HG02642 (cell line): ENCODE measurements around the gene PITPNM1.
"Not testable (repeated sequence)": the region's sequence is repeated elsewhere in the genome, so short reads cannot be mapped to it uniquely, and the experiment has no call there.

ENCODE experiments used
- ATAC-seq: cut with Tn5 transposase; IDR thresholded peaks from one replicate; pipeline ENCODE4 v1.9.1; 2021; ENCODE audit warnings: mild to moderate bottlenecking; ENCODE audit not compliant: unreplicated experiment, poor library complexity

Gene PITPNM1

GRCh38 chr11:67468456-67468758 lies 36.8 kb downstream of the PITPNM1 start:
- ATAC-seq = no peak

DNA sequence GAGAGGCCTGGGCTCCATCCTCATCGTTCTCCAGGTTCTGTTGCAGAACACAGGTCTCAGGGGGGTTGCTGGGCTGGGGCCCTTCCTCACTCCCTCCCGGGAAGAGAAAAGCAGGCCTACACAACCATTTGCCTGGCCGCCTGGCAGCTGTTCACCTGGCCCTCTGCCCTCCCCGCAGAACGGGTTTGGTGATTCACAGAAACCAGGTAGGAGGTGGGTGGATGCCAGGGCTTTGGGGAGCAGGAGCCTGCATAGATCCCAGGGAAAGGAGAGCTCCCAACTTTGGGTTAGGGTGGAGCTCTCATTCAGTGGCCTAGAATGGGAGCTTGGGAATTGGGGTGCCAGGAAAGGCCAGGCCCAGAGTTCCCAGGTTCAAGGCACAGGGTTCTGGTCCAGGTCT lies 37.1 kb downstream of the PITPNM1 start:
- ATAC-seq = no peak

DNA sequence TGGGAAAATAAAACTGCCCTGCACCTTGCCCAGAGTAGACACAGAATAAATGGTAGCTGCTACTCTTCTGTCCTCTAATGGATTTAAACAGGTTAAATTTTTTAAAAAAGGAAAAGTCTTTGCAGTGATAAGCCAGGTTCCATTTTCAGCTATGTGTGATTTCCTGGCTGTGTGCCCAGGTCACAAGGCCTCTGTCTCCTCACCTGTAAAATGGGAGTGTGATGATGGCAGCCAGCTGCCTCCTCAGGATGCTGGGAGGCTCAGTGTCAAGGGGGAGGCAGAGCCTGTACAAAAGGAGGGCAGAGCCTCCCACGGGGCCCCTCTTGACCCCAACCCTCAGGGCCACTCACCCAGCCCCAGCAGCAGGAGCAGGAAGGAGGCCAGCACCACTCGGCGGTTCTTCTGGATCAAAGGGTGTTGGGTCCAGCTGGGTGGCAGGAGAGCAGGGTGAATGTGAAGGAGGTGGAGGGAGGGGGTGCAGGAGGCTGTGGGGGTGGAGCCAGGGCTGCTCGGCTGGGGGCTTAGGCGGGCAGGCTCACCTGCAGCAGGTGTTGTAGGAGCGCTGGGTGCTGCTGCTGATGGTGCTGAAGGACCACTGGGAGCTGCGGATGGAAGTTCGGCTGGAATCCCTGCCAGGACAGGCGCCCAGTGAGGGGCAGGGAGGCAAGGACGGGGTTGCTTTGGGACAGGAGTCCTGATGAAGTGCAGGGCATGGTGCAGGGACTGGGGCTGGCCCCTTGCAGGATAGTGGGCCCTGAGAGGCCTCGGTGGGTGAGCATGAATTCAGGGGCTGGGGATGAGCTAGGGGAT lies 38.0 kb downstream of the PITPNM1 start:
- ATAC-seq = no peak

DNA sequence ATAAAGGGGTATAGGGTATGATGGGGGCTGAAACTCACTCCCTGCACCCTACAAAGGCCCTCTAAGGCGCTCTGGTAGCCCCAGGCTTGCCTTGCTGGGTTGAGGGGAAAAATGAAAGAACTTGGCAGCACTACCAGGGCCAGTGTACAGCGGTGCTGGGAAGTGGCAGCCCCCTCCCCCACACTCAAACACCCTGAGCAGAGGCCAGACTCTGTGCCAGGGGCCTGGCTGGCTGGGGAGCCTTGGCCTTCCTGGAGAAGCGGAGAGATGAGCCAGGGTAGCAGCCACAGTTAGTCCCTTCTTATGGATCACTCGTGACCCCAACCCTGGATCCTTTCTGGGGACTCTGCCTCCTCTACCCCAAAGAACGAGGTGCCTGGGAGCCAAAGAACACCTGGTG lies 38.8 kb downstream of the PITPNM1 start:
- ATAC-seq = no peak

- not testable (repeated sequence) for ATAC-seq
Measured at GRCh38 chr11:67465530-67465929, 39.6 kb downstream of the PITPNM1 start.

- no peak for ATAC-seq
Measured at GRCh38 chr11:67465189-67465510, 40.0 kb downstream of the PITPNM1 start.

- peak; percentile 49 for ATAC-seq
Measured at GRCh38 chr11:67464411-67465188, 40.6 kb downstream of the PITPNM1 start.

DNA sequence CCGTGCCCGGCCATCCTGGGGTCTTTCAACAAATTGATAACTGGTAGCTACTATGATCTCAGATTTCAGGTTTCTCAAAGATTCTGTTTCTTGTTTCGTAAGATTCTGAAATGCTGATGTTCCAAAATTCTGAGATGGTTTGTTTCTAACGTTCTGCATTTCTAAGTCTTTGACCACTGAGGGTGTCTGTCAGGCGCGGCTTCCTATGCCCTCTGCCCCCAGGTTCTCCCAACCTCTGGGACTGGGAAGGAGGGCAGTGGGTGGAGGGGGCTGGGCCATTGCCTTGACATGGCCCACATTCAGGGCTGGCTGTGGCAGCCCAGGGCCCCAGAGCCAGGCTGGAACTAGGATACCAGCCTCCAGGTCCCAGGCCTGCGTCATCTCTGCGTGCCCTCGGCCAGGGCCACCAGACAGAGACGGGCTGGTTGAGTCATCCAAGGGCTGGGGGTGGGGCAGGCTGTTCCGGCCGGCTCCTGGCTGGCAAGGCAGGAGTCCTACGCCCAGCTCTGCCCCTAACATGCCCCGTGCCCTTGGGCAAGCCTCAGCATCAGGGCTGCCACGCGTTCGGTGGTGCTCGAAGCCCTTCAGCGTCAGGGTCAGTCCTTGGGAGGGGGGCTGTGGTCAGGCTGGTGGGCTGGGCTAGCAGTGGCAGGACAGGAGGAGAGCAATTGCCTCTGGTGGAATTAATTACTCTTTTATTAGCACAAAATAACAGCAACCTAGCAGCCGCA lies 41.3 kb downstream of the PITPNM1 start:
- no peak for ATAC-seq

GRCh38 chr11:67463186-67463585 lies 42.0 kb downstream of the PITPNM1 start:
- ATAC-seq = no peak

- no peak for ATAC-seq
Measured at GRCh38 chr11:67458266-67458665, 46.9 kb downstream of the PITPNM1 start.

DNA sequence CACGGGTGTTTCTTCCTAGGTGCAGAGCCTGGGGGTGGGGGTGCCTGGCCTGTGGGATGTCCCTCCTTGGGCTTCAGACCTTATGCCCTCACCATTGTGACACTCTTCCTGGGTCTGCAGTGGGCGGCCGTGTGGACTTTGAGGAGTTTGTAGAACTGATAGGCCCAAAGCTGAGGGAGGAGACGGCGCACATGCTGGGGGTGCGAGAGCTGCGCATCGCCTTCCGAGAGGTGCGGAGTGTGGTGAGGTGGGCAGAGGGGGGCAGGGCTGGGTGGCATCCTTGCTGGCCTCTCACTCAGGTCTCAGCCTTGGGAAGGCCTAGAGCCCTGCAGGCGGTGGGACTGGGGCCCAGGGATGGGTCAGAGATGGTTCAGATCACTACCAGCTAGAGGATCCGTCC lies 47.7 kb downstream of the PITPNM1 start:
- no peak for ATAC-seq

GRCh38 chr11:67456068-67456705 lies 49.0 kb downstream of the PITPNM1 start:
- no peak for ATAC-seq

DNA sequence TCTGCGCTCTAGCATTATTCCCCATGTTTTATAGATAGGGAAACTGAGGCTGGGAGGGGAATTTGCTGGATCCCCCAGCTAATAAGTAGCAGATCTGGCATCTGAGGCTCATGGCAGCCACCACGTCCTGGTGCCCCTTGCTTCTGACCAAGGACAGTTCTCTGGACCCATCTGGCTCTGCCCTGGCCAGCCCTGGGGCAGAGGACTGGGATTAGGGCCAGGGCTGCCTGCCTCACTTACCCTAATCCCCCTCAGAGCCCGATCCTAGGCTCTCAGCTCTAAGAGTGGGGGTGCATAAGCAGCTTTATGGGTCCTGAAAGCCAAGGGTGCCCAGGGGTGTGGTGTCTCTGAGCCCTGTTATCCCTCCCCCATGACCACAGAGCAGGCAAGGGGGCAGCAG lies 50.1 kb downstream of the PITPNM1 start, which contains the start of gene CABP4:
TSS of gene CABP4 (plus strand) at position 301 of the 400 bp plus-strand sequence. CDS start at position 371, 70 bp downstream.
- ATAC-seq = no peak

GRCh38 chr11:67453816-67454732 lies 51.1 kb downstream of the PITPNM1 start:
- ATAC-seq = no peak

- no peak for ATAC-seq
Measured at GRCh38 chr11:67452141-67452952, 52.8 kb downstream of the PITPNM1 start, which contains the start of gene GPR152. Gene GPR152, minus strand, starts transcription at chr11:67452729. Its CDS starts 5 bp downstream, at chr11:67452724.

- ATAC-seq = no peak
Measured at GRCh38 chr11:67451658-67451976, 53.5 kb downstream of the PITPNM1 start.

- ATAC-seq = no peak
Measured at GRCh38 chr11:67450796-67451657, 54.1 kb downstream of the PITPNM1 start.
